Fibroblast of mammary gland (primary cell): ENCODE measurements around the gene PLXNB2.

Source experiments
- DNase-seq: peaks from one replicate; pipeline ENCODE4 v3.0.0-alpha.2; 2010; ENCODE audit warnings: low read depth
- H3K4me3 ChIP-seq: 2 replicates; pipeline ENCODE4 v1.5.1; 2011; ENCODE audit warnings: low read depth, mild to moderate bottlenecking, low read length, moderate library complexity; ENCODE audit not compliant: control insufficient read depth
- TF ChIP-seq, protein P1 (sequence below): conservative IDR thresholded peaks from 2 replicates; pipeline ENCODE4 v1.5.1; 2011; ENCODE audit warnings: low read depth, low read length, inconsistent platforms; ENCODE audit not compliant: control insufficient read depth, insufficient read depth

The PLXNB2 gene

DNA sequence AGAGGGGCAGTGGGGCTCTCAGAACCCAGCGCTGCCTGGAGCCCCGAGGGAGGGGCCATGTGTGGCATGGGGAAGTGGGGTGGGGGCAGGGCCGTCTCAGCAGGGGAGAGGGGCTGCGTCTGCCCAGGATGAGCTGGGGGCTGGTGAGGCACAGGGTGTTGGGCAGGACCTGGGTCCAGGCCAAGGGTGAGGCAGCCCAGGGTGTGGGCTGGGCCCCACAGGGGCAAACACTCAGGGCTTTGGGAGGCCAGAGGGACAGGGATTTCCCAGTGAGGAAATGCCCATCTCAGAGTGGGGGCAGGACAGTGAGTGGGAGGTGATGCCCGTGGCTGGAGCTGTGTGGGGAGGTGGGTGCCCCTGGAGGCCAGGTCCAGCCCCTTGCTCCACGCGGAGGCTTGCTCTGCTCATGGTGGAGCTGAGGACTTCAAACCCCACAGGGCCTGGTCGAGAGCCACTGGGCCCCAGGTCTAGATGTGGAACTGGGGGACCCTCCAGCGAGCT, 5.4 kb downstream of the PLXNB2 start:
- no peak for DNase-seq
- no peak overlapping the region for H3K4me3 ChIP-seq
- TF ChIP-seq, protein P1, sequence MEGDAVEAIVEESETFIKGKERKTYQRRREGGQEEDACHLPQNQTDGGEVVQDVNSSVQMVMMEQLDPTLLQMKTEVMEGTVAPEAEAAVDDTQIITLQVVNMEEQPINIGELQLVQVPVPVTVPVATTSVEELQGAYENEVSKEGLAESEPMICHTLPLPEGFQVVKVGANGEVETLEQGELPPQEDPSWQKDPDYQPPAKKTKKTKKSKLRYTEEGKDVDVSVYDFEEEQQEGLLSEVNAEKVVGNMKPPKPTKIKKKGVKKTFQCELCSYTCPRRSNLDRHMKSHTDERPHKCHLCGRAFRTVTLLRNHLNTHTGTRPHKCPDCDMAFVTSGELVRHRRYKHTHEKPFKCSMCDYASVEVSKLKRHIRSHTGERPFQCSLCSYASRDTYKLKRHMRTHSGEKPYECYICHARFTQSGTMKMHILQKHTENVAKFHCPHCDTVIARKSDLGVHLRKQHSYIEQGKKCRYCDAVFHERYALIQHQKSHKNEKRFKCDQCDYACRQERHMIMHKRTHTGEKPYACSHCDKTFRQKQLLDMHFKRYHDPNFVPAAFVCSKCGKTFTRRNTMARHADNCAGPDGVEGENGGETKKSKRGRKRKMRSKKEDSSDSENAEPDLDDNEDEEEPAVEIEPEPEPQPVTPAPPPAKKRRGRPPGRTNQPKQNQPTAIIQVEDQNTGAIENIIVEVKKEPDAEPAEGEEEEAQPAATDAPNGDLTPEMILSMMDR, result no peak

DNA sequence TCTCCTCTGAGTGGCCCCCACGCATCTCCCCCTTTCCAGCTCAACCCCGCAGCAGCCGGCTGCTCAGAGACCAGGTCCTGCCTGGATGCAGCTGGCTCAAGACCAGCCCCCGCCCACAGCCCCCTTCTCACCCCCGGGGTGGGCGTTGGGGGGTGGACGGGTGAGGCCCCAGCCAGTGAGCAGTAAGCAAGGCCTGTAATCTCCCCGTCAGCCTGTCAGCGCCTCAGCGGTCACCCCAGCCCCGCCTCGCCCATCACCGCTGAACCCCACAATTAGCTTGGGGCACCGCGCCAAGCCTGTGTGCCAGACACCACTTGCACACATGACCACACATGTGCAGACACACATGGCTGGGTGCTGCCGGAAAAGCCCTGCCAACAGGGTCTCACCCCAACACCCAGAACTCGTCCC, 5.9 kb downstream of the PLXNB2 start:
- no peak overlapping the region for H3K4me3 ChIP-seq
- DNase-seq, result no peak
- TF ChIP-seq, protein P1, result no peak

DNA sequence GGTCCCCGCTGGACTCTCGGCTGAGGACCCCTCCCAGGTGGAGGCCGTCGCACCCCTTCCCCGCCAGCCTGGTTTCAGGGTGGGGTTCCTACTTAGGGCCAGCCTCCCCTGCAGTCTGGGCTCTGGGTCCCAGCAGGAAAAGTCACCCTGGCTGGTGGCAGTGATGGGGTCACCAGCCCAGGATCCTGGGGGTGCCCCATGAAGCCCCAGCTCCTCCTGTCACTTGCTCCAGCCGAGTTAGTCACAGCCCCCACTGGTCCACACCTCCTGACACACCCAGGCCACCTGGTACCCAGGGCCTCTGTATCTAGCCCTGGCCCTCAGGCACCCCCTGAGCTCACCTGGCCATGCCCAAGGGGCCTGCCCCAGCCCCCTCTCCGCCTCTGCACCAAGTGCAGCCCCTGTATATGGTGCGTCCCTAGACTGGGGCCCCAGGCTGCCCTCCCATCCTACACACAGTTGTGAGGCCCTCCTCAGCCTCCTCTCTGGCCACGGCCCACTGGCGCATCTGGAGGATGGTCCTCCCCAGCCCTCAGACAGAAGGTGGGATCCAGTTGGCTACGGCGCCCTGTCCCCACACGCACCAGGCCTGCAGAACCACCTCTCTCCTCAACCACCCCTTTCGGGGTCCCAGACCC, 6.7 kb downstream of the PLXNB2 start:
- TF ChIP-seq, protein P1, result no peak
- no peak for DNase-seq
- no peak overlapping the region for H3K4me3 ChIP-seq

GRCh38 chr22:50299785-50300619, 7.4 kb downstream of the PLXNB2 start:
- no peak overlapping the region for H3K4me3 ChIP-seq
- DNase-seq, result no peak
- TF ChIP-seq, protein P1, result no peak

DNA sequence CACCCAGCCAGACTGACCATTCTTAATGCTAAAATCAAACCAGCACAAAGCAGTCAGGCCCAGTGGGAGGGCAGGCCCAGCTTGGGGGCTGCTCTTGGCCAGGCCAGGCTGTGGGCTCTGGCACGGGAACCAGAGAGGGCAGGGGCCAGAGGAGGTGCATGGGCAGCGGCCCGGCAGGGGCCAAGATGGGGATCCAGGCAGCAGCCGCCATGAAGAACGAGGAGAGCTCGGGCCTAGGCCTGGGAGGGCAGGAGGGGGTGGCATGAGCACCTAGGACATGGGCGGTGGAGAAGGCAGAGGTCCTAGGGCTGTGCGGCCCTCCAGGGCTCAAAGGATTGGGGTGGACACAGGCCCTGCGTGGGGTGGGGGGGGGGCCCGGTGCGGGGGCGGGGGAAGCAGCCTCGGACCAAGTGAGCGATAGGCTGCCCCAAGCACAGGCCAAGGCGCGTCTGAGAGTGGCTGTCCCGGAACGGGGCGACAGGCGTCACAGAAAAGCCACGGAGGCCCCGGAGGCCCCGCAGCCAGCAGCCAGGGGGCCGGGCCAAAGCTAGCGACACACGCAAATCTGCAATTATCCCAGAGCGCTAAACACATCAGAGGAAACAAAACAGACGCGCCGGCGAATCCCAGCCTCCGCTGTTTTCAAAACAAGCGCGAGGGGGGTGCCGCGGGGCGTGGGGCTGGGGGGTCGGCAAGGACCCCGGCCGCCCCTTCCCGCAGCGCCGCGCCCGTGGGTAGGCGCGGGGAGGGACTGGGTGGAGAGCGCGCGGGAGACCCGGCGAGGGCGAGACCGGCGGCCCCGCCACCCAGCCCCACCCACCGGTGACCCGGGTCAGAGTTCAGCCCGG, 8.3 kb downstream of the PLXNB2 start:
- no peak for DNase-seq
- TF ChIP-seq, protein P1, result no peak
- H3K4me3 ChIP-seq, result no peak overlapping the region

DNA sequence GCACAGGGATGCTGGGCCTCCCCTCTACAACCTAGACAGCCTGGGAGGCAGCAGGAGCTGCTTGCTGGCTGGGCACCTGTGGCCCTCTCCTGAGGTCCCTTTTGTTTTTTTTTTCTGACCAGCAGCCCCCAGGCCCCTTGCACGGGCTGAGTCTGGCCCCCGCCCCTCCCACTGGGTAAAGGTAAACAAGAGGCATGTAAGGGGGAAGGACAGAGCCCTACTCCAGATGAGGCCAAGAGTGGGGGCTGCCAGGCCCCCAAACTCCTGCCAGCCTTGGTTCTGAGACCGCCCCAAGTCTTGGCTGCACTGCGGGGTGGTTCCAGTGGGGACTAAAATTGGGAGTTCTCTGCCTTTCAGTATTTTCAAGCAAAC, 9.2 kb downstream of the PLXNB2 start:
- TF ChIP-seq, protein P1, result no peak
- no peak for DNase-seq

More for the DNA sequence above, 9.2 kb downstream of the PLXNB2 start:
- no peak overlapping the region for H3K4me3 ChIP-seq
